ENCODE results near the gene SDCBP2. TPM values are rescaled to one million over a fixed set of nuclear protein-coding genes. Genes with fewer than 3 reads are reported as not detected.

Gene SDCBP2
- total and polyA plus RNA-seq, 2 of the 8 experiments (the other 6 are each of a cell fraction or from before 2014, with no cell fraction given): 4.2 to 6.7 TPM

GRCh38 chr20:1280195-1281102 is 48.5 kb downstream of the SDCBP2 start:
- no peaks in the 10 kb centered on the region for H3K4me1 ChIP-seq (replicated peaks in 1 of 4; ENCODE audit: control insufficient read depth in 3 of 4, insufficient read depth in 4 of 4, low read length in 3 of 4)
- H3K18ac ChIP-seq (ENCODE audit: extremely low read depth, low read length): no peak overlapping the region
- H3K36me3 ChIP-seq (ENCODE audit: control insufficient read depth in 2 of 4, insufficient read depth in 4 of 4, low read length in 3 of 4): no peaks in the 10 kb centered on the region; a peak in 1 of 8 replicates
- no peak overlapping the region for H4K91ac ChIP-seq (replicated peaks; ENCODE audit: insufficient read length, low read length)
- H3K9ac ChIP-seq (replicated peaks in 1 of 4; ENCODE audit: extremely low read depth in 1 of 4, low read depth in 3 of 4, low read length in 3 of 4): no peak overlapping the region
- no peak overlapping the region for H2BK5ac ChIP-seq (ENCODE audit: low read depth, low read length)
- H3K27ac ChIP-seq (ENCODE audit: low read depth, low read length): no peak overlapping the region
- no peak overlapping the region for H2BK15ac ChIP-seq (ENCODE audit: low read length)
- peak in 1 of 2 experiments; percentile 28 for DNase-seq (ENCODE audit: low read depth in 1 of 2, low spot score in 2 of 2)
- WGBS, 2 experiments (ENCODE audit: extremely low coverage in 1 of 2, insufficient coverage in 1 of 2, insufficient read length in 1 of 2, insufficient replicate concordance in 2 of 2, low coverage in 1 of 2, low lambda C conversion rate in 2 of 2, missing lambda C conversion rate in 1 of 2): 84% methylated on average over 6 of the region's 6 CpGs; no CpG with 5 or more reads in 1 of the 2 experiments
- H4K5ac ChIP-seq (ENCODE audit: insufficient read length, low read depth, low read length): no peak overlapping the region
- no peak overlapping the region for H2AFZ ChIP-seq (ENCODE audit: low read length)
- H2AK5ac ChIP-seq (ENCODE audit: low read depth, low read length): no peak overlapping the region
- no peak overlapping the region for H3K23ac ChIP-seq (ENCODE audit: insufficient read length)
- no peak overlapping the region for H2BK120ac ChIP-seq (replicated peaks; ENCODE audit: low read depth, low read length)
- no peak overlapping the region for H3K4me2 ChIP-seq (ENCODE audit: insufficient read depth in 1 of 2, low read depth in 2 of 2, low read length in 2 of 2)
- ChIA-PET POLR2A (ENCODE audit: partially characterized antibody) (interaction anchor here (1.0 kb wide), 1 partner anchor 25 kb away, joined by 3 read pairs; no protein-coding TSS in a partner anchor), CTCF (ENCODE audit: partially characterized antibody) (interaction anchor here (0.6 to 2.4 kb wide), 11 partner anchors 10 to 462 kb away, joined by 3 to 7 read pairs (median 3); no protein-coding TSS in a partner anchor)
- FAIRE-seq: no peak
- no peak overlapping the region for H3K4me3 ChIP-seq (ENCODE audit: extremely low read depth in 1 of 4, insufficient read depth in 2 of 4, low read depth in 3 of 4, low read length in 4 of 4)
- peaks cover 10% of the 10 kb centered on the region; the same call in 1 of the 2 replicates for H3K23me2 ChIP-seq (ENCODE audit: low read depth, low read length)
- no peak overlapping the region for H2BK12ac ChIP-seq (ENCODE audit: low read depth, low read length)
- no peak overlapping the region for H3K14ac ChIP-seq (ENCODE audit: insufficient read length)
- TF ChIP-seq RBBP5 (IDR thresholded peaks at IDR 0.05; ENCODE audit: borderline replicate concordance, low read depth, low read length) (no peak), SP2 (IDR thresholded peaks at IDR 0.05; ENCODE audit: low read length) (no peak), ASH2L (IDR thresholded peaks at IDR 0.05; ENCODE audit: low read length) (no peak), SUZ12 (IDR thresholded peaks at IDR 0.05; ENCODE audit: low read length) (no peak), EP300 (IDR thresholded peaks at IDR 0.05; ENCODE audit: borderline replicate concordance in 1 of 2, low read depth in 2 of 2, low read length in 2 of 2) (no peak), YY1 (IDR thresholded peaks at IDR 0.05; ENCODE audit: low read depth, low read length) (no peak), JUND (IDR thresholded peaks at IDR 0.05; ENCODE audit: low read length) (no peak), RAD21 (IDR thresholded peaks at IDR 0.05 in 1 of 2, conservative IDR thresholded peaks at IDR 0.05 in 1 of 2; ENCODE audit: low read depth in 2 of 2, low read length in 2 of 2) (no peak), BRCA1 (IDR thresholded peaks at IDR 0.05; ENCODE audit: low read depth, low read length) (no peak), SAP30 (IDR thresholded peaks at IDR 0.05; ENCODE audit: insufficient read depth, insufficient replicate concordance, low read length) (no peak), CEBPB (IDR thresholded peaks at IDR 0.05; ENCODE audit: low read depth, low read length) (no peak), POLR2A (IDR thresholded peaks at IDR 0.05; ENCODE audit: control extremely low read depth in 1 of 2, low read depth in 2 of 2, low read length in 2 of 2) (no peak)
- H3K79me1 ChIP-seq (ENCODE audit: low read depth, low read length): no peaks in the 10 kb centered on the region; the same call in 1 of the 2 replicates
- H3K9me3 ChIP-seq (ENCODE audit: insufficient read depth in 2 of 2, low read depth in 1 of 2, low read length in 1 of 2): no peaks in the 10 kb centered on the region
- H4K20me1 ChIP-seq (replicated peaks in 1 of 2; ENCODE audit: control insufficient read depth in 1 of 2, insufficient read depth in 2 of 2, low read length in 2 of 2): peaks cover 0 to 9% of the 10 kb centered on the region in 2 experiments
- no peaks in the 10 kb centered on the region for H3K79me2 ChIP-seq (ENCODE audit: control insufficient read depth in 1 of 2, insufficient read depth in 2 of 2, low read length in 2 of 2)
- H3K27me3 ChIP-seq (replicated peaks in 1 of 4; ENCODE audit: control insufficient read depth in 3 of 4, extremely low read depth in 1 of 4, insufficient read depth in 3 of 4, low read length in 3 of 4): no peaks in the 10 kb centered on the region
- no peak overlapping the region for H2BK20ac ChIP-seq (ENCODE audit: low read length)
- no peak overlapping the region for H3K56ac ChIP-seq (replicated peaks; ENCODE audit: insufficient read length, low read depth, low read length)
- H3K4ac ChIP-seq (replicated peaks; ENCODE audit: insufficient read length, low read depth, low read length): no peak overlapping the region
- no peak overlapping the region for H4K8ac ChIP-seq (ENCODE audit: extremely low read depth, insufficient read depth, low read length)

Measured in H1 (cell line).